Upper lobe of left lung (tissue), 4 donors: Measurements from ENCODE around the gene CCDC178.

ENCODE experiments used
- CTCF ChIP-seq, 6 experiments: fragments of 450-650 bp in 4 of 6; fragments of 200-600 bp in 2 of 6; sonication (generic) in 2 of 6; IDR thresholded peaks; one replicate each; pipeline ENCODE4 v1.5.1; 2016 to 2019; ENCODE audit warnings: antibody characterized with exemption in 6 of 6
- EP300 ChIP-seq, 4 donors: sonication (generic); formaldehyde crosslinking; IDR thresholded peaks; one replicate each; pipeline ENCODE4 v1.5.1; 2017; ENCODE audit warnings: antibody characterized with exemption in 4 of 4, control low read depth in 2 of 4
- POLR2A ChIP-seq, 4 donors: fragments of 450-650 bp; IDR thresholded peaks; one replicate each; pipeline ENCODE4 v1.5.1; 2016 to 2017; ENCODE audit warnings: antibody characterized with exemption in 4 of 4, mild to moderate bottlenecking in 2 of 4

GRCh38 chr18:33113416-33113815, 327.1 kb downstream of the CCDC178 start:
- TF ChIP-seq CTCF (IDR thresholded peaks at IDR 0.05): no peak
- no peak for TF ChIP-seq POLR2A (IDR thresholded peaks at IDR 0.05)
- no peak for TF ChIP-seq EP300 (IDR thresholded peaks at IDR 0.05)
